K562 (cell line): ENCODE results near the gene FERMT1. TPM values are rescaled to one million over a fixed set of nuclear protein-coding genes. Genes with fewer than 3 reads are reported as not detected.

Source experiments
- ATAC-seq: fragments of 200-7000 bp; cut with Tn5 transposase; 3 replicates; pipeline ENCODE4 v1.9.1; 2020; ENCODE audit warnings: moderate library complexity
- BruUV-seq: library from RNA; stranded (reverse); fragments of 400-500 nt; replicated peaks from 2 replicates; lab custom pipeline; 2021; lab: Mats Ljungman, UMichigan
- CTCF ChIA-PET: fragments of 300-600 bp; formaldehyde crosslinking; extraction: SDS; loops from one replicate; lab custom pipeline; 2021; ENCODE audit warnings: low intra/inter-chr PET ratio; lab: Yijun Ruan, JAX
- POLR2A ChIA-PET: fragments of 300-600, 350-650 bp; sonication (Branson Sonifier 250); formaldehyde crosslinking; extraction: SDS; loops from one replicate; lab custom pipeline; 2021; ENCODE audit warnings: antibody characterized with exemption, inconsistent platforms; lab: Yijun Ruan, JAX
- DNase-seq, 4 experiments: peaks; one replicate each; pipeline versions ENCODE4 v3.0.0 to v3.0.0-alpha.2; 2011 to 2018; ENCODE audit warnings: low spot score in 3 of 4, mixed read lengths in 3 of 4; ENCODE audit errors: extremely low read depth in 1 of 4
- FAIRE-seq: peaks from 2 replicates; lab custom pipeline; 2011; peaks lifted over from hg19 to GRCh38; lab: Jason Lieb, UNC
- H2AFZ ChIP-seq: 2 replicates; pipeline ENCODE4 v1.6.0; 2011; ENCODE audit warnings: low read depth, low read length, control low read depth, inconsistent platforms
- H3K27ac ChIP-seq: fragments of 200-600 bp; 3 replicates; pipeline ENCODE4 v1.8.0; 2011; ENCODE audit warnings: low read depth, mild to moderate bottlenecking, control low read depth, inconsistent platforms, low read length, moderate library complexity, mixed read lengths; ENCODE audit errors: extremely low read depth
- H3K27me3 ChIP-seq, 2 experiments: fragments of 300-600 bp in 1 of 2; 2 replicates in 1 of 2; 3 replicates in 1 of 2; pipeline versions ENCODE4 v1.6.0 to v1.8.0; 2011; ENCODE audit warnings: inconsistent platforms in 2 of 2, low read length in 2 of 2, mild to moderate bottlenecking in 1 of 2, mixed read lengths in 1 of 2, moderate library complexity in 1 of 2; ENCODE audit not compliant: control insufficient read depth in 2 of 2, insufficient read depth in 2 of 2
- H3K36me3 ChIP-seq: fragments of 300-600 bp; 3 replicates; pipeline ENCODE4 v1.8.0; 2011; ENCODE audit warnings: mild to moderate bottlenecking, low read length, inconsistent platforms; ENCODE audit not compliant: control insufficient read depth, insufficient read depth
- H3K4me1 ChIP-seq, 2 experiments: fragments of 200-600 bp in 1 of 2; replicated peaks in 1 of 2; 2 replicates in 1 of 2; 3 replicates in 1 of 2; pipeline versions ENCODE4 v1.5.1 to v1.8.0; 2011; ENCODE audit warnings: inconsistent platforms in 2 of 2, low read length in 2 of 2, mild to moderate bottlenecking in 1 of 2, mixed read lengths in 1 of 2, moderate library complexity in 1 of 2; ENCODE audit not compliant: control insufficient read depth in 2 of 2, insufficient read depth in 2 of 2
- H3K4me2 ChIP-seq: 2 replicates; pipeline ENCODE4 v1.6.1; 2011; ENCODE audit warnings: low read length, control low read depth, inconsistent platforms, mixed read lengths; ENCODE audit not compliant: insufficient read depth
- H3K4me3 ChIP-seq: fragments of 200-600 bp; sonication (generic), shearing (Covaris generic); 2 replicates; pipeline ENCODE4 v1.5.1; 2016; ENCODE audit warnings: control low read depth, inconsistent platforms
- H3K79me2 ChIP-seq: fragments of 200-600 bp; 3 replicates; pipeline ENCODE4 v1.8.0; 2011; ENCODE audit warnings: low read length, inconsistent platforms; ENCODE audit not compliant: control insufficient read depth, insufficient read depth
- H3K9ac ChIP-seq, 2 experiments: 2 replicates each; pipeline versions ENCODE4 v1.6.0 to v1.6.1; 2011; ENCODE audit warnings: low read depth in 2 of 2, low read length in 2 of 2, control low read depth in 1 of 2, inconsistent platforms in 1 of 2, mild to moderate bottlenecking in 1 of 2, mixed read lengths in 1 of 2; ENCODE audit not compliant: insufficient read depth in 1 of 2
- H3K9me1 ChIP-seq: one replicate; pipeline ENCODE4 v1.6.0; 2011; ENCODE audit warnings: inconsistent platforms, mild to moderate bottlenecking, low read length, moderate library complexity; ENCODE audit not compliant: control insufficient read depth, insufficient read depth
- H3K9me3 ChIP-seq: replicated peaks from 2 replicates; pipeline ENCODE4 v1.5.1; 2011; ENCODE audit warnings: low read depth, low read length, inconsistent platforms; ENCODE audit not compliant: control insufficient read depth, insufficient read depth
- H4K20me1 ChIP-seq: replicated peaks from 2 replicates; pipeline ENCODE4 v1.6.1; 2011; ENCODE audit warnings: low read length, inconsistent platforms, mixed read lengths; ENCODE audit not compliant: control insufficient read depth, insufficient read depth
- AFF4 ChIP-seq: sonication (generic); formaldehyde crosslinking; IDR thresholded peaks from 2 replicates; pipeline ENCODE4 v1.8.0; 2023; ENCODE audit warnings: mild to moderate bottlenecking, missing genetic modification reagents
- FOXP1 ChIP-seq: sonication (generic); formaldehyde crosslinking; IDR thresholded peaks from 2 replicates; pipeline ENCODE4 v1.8.0; 2022; ENCODE audit warnings: mild to moderate bottlenecking, missing genetic modification reagents
- HCFC1 ChIP-seq: IDR thresholded peaks from 2 replicates; pipeline ENCODE4 v1.6.1; 2012; ENCODE audit warnings: low read depth, low read length, improper control_type of control experiment
- POLR2G ChIP-seq: fragments of 200-400 bp; formaldehyde crosslinking; IDR thresholded peaks from 2 replicates; pipeline ENCODE4 v1.6.1; 2017; ENCODE audit warnings: low read depth, mild to moderate bottlenecking, antibody characterized with exemption, low read length, moderate library complexity
- RBM22 ChIP-seq: fragments of 200-400 bp; formaldehyde crosslinking; IDR thresholded peaks from 2 replicates; pipeline ENCODE4 v1.6.1; 2018; ENCODE audit warnings: low read length, low read depth; ENCODE audit not compliant: poor library complexity, severe bottlenecking
- SRSF7 ChIP-seq: fragments of 200-400 bp; formaldehyde crosslinking; optimal IDR thresholded peaks from 2 replicates; pipeline ENCODE3; 2017; ENCODE audit warnings: mild to moderate bottlenecking, low read depth, low read length
- ZBTB11 ChIP-seq, 3 experiments: fragments of 200-800 bp in 1 of 3; fragments of 250-450 bp in 1 of 3; fragments of 450-650 bp in 1 of 3; sonication (Bioruptor Pico) in 1 of 3; sonication (Bioruptor generic) in 1 of 3; formaldehyde crosslinking in 1 of 3; IDR thresholded peaks; 2 replicates each; pipeline versions ENCODE4 v1.6.1 to v1.8.0; 2016 to 2022; ENCODE audit warnings: mild to moderate bottlenecking in 2 of 3, missing genetic modification characterization in 2 of 3, missing compliant biosample characterization in 1 of 3, moderate library complexity in 1 of 3
- WGBS: fragments of 100-300 bp; shearing (Covaris generic); methylation state at CpG from one replicate; pipeline ENCODE4 v1.1.6; 2016; ENCODE audit warnings: low coverage, mixed read lengths; ENCODE audit not compliant: insufficient coverage; ENCODE audit errors: missing lambda C conversion rate; 5-methylcytosine and 5-hydroxymethylcytosine counted together
- in situ Hi-C: fragments of 300-500 bp; cut with MboI; formaldehyde crosslinking; loops from 4 replicates; pipeline ENCODE4 v1.15.0; 2018; ENCODE audit warnings: inconsistent platforms, mixed read lengths
- intact Hi-C: fragments of 100-400 bp; cut with micrococcal nuclease; formaldehyde crosslinking; loops from 2 replicates; pipeline ENCODE4 v1.14.2; 2022
- polyA plus RNA-seq, 8 experiments: library from polyadenylated mRNA; depleted of rRNA in 4 of 8; stranded (reverse) in 5 of 8; unstranded in 3 of 8; fragments of >200 nt; fragmentation: Nextera tagmentation in 2 of 8; fragmentation: Illumina TruSeq in 1 of 8; extraction: Ambion mirVana in 2 of 8; extraction: Trizol in 1 of 8; gene quantifications; 2 replicates each; pipeline versions ENCODE4 v1.2.1 to v1.2.3, GENCODE V29; 2011 to 2014; ENCODE audit warnings: inconsistent platforms in 1 of 8, missing spikeins in 1 of 8
- total RNA-seq, 7 experiments: library from RNA; depleted of rRNA in 6 of 7; stranded (reverse); fragments of >200 nt in 6 of 7; fragmentation: Illumina TruSeq in 2 of 7; extraction: Trizol in 2 of 7; gene quantifications; 2 replicates each; pipeline versions ENCODE4 v1.2.1 to v1.2.3, GENCODE V29; 2011 to 2021; ENCODE audit warnings: low replicate concordance in 1 of 7

The FERMT1 gene
- total and polyA plus RNA-seq, 9 of the 15 experiments (the other 6 are each of a cell fraction or from before 2014, with no cell fraction given), result 0.07 TPM; not detected in 8

- no peak for TF ChIP-seq ZBTB11 (CRISPR knock-in tag; IDR thresholded peaks at IDR 0.05)
- peak; percentile 78 for TF ChIP-seq HCFC1
- TF ChIP-seq SRSF7, result no peak
These were observed 78.7 kb downstream of the FERMT1 start (continued) for GRCh38 chr20:6044115-6044514.

GRCh38 chr20:6041808-6042265 lies 81.0 kb downstream of the FERMT1 start:
- TF ChIP-seq POLR2G, result peak; percentile 61; the same call in 1 of the 2 replicates
- TF ChIP-seq AFF4 (CRISPR knock-in tag), result no peak
- TF ChIP-seq FOXP1, result no peak
- TF ChIP-seq RBM22, result peak; percentile 56
- Histone ChIP-seq H3K9me3 (no peaks in the 10 kb centered on the region), H3K4me3 (no peak overlapping the region), H3K9me1 (no peaks in the 10 kb centered on the region), H3K9ac (no peak overlapping the region), H3K4me2 (no peak overlapping the region), H3K79me2 (no peaks in the 10 kb centered on the region), H3K27ac (no peak overlapping the region), H2AFZ (no peak overlapping the region), H3K27me3 (no peaks in the 10 kb centered on the region), H3K4me1 (peaks cover 0 to 10% of the 10 kb centered on the region in 2 experiments; a peak in 1 of 5 replicates), H4K20me1 (no peaks in the 10 kb centered on the region), H3K36me3 (peaks cover 42% of the 10 kb centered on the region)
- ChIA-PET POLR2A (interaction anchor here (1.0 kb wide), 1 partner anchor 11 kb away, joined by 3 read pairs; no protein-coding TSS in a partner anchor), CTCF (no interaction called here)
- BruUV-seq, result no TSS peak
- ATAC-seq (no peak), DNase-seq (no peak), FAIRE-seq (no peak)
- 96% methylated on average over 14 of the region's 26 CpGs for WGBS
- in situ Hi-C loops (no loop called here), intact Hi-C loops (no loop called here)
